Panc1 (cell line): ENCODE measurements around the gene USP16. TPM values are rescaled to one million over a fixed set of nuclear protein-coding genes. Genes with fewer than 3 reads are reported as not detected.

Experiments
- ATAC-seq: fragments of 200-7000 bp; cut with Tn5 transposase; 2 replicates; pipeline ENCODE4 v1.9.1; 2020; ENCODE audit warnings: mild to moderate bottlenecking, moderate library complexity
- Bru-seq: library from RNA; stranded (reverse); fragments of 400-500 nt; gene quantifications from one replicate; lab custom pipeline; 2021; lab: Mats Ljungman, UMichigan
- BruChase-seq, 2 experiments: library from RNA; stranded (reverse); fragments of 400-500 nt; gene quantifications; one replicate each; lab custom pipeline; 2021; lab: Mats Ljungman, UMichigan
- BruUV-seq: library from RNA; stranded (reverse); fragments of 400-500 nt; replicated peaks from 2 replicates; lab custom pipeline; 2021; lab: Mats Ljungman, UMichigan
- CTCF ChIA-PET: fragments of 300-600 bp; sonication (Branson Sonifier 250); formaldehyde crosslinking; loops from one replicate; lab custom pipeline; 2022; ENCODE audit warnings: antibody characterized with exemption; lab: Charles Lee
- POLR2A ChIA-PET: fragments of 300-600 bp; sonication (Branson Sonifier 250); formaldehyde crosslinking; loops from one replicate; lab custom pipeline; 2022; ENCODE audit warnings: antibody characterized with exemption; lab: Charles Lee
- DNase-seq: peaks from one replicate; pipeline ENCODE4 v3.0.0-alpha.2; 2010; ENCODE audit warnings: low read depth, low spot score
- H3K27ac ChIP-seq: 2 replicates; pipeline ENCODE4 v1.5.1; 2011; ENCODE audit warnings: mild to moderate bottlenecking, low read length, inconsistent platforms
- H3K27me3 ChIP-seq: fragments of 200-500 bp; sonication (Bioruptor generic); 2 replicates; pipeline ENCODE4 v1.6.0; 2014; ENCODE audit warnings: low read length, inconsistent platforms; ENCODE audit not compliant: control insufficient read depth, insufficient read depth
- H3K36me3 ChIP-seq: fragments of 200-500 bp; sonication (Bioruptor generic); 2 replicates; pipeline ENCODE4 v1.5.1; 2014; ENCODE audit warnings: inconsistent platforms, mild to moderate bottlenecking, low read length, moderate library complexity; ENCODE audit not compliant: control insufficient read depth, insufficient read depth
- H3K4me1 ChIP-seq: 2 replicates; pipeline ENCODE4 v1.5.1; 2011; ENCODE audit warnings: inconsistent platforms, mild to moderate bottlenecking, low read length, moderate library complexity; ENCODE audit not compliant: control insufficient read depth, insufficient read depth
- H3K4me3 ChIP-seq, 2 experiments: 2 replicates each; pipeline ENCODE4 v1.5.1; 2011 to 2012; ENCODE audit warnings: low read depth in 2 of 2, low read length in 2 of 2, mild to moderate bottlenecking in 2 of 2, inconsistent platforms in 1 of 2, moderate library complexity in 1 of 2
- H3K9me3 ChIP-seq: fragments of 200-500 bp; sonication (Bioruptor generic); 2 replicates; pipeline ENCODE4 v1.5.1; 2014; ENCODE audit warnings: low read depth, mild to moderate bottlenecking, inconsistent platforms, low read length, moderate library complexity; ENCODE audit not compliant: control insufficient read depth, insufficient read depth
- POLR2AphosphoS5 ChIP-seq: IDR thresholded peaks from 2 replicates; pipeline ENCODE4 v1.6.1; 2012; ENCODE audit warnings: mild to moderate bottlenecking, low read depth, low read length, moderate library complexity
- SIN3A ChIP-seq: IDR thresholded peaks from 2 replicates; pipeline ENCODE4 v1.6.1; 2012; ENCODE audit warnings: low read depth, mild to moderate bottlenecking, low read length, moderate library complexity, borderline replicate concordance; ENCODE audit not compliant: insufficient read depth
- TCF7L2 ChIP-seq: IDR thresholded peaks from 2 replicates; pipeline ENCODE4 v1.6.1; 2011; ENCODE audit warnings: mild to moderate bottlenecking, low read depth, low read length, inconsistent platforms
- in situ Hi-C: cut with HindIII; loops from 2 replicates; pipeline ENCODE4 v1.10.0; 2016; ENCODE audit warnings: low sequenced_read_pairs, low pct_unique_long_range_greater_than_20kb
- intact Hi-C: fragments of 100-400 bp; cut with micrococcal nuclease; formaldehyde crosslinking; loops from one replicate; pipeline ENCODE4 v1.10.0; 2022; ENCODE audit not compliant: unreplicated experiment
- long read RNA-seq: library from polyadenylated mRNA; unstranded; transcript quantifications from one replicate; pipeline ENCODE4 v2.0.0, GENCODE V29; 2021; ENCODE audit not compliant: unreplicated experiment
- polyA plus RNA-seq: library from polyadenylated mRNA; unstranded; fragments of >200 nt; gene quantifications from one replicate; pipeline ENCODE4 v1.2.1, GENCODE V29; 2012; ENCODE audit warnings: missing spikeins; ENCODE audit not compliant: insufficient read length
- total RNA-seq: library from RNA; stranded (reverse); gene quantifications from one replicate; pipeline ENCODE4 v1.2.1, GENCODE V29; 2021; ENCODE audit not compliant: unreplicated experiment
- TF ChIP-seq, protein P1 (sequence below): fragments of 450-650 bp; IDR thresholded peaks from 2 replicates; pipeline ENCODE4 v1.5.1; 2017; ENCODE audit warnings: mild to moderate bottlenecking
- TF ChIP-seq, protein P2 (sequence below), 2 experiments: IDR thresholded peaks; 2 replicates each; pipeline ENCODE4 v1.6.1; 2011 to 2012; ENCODE audit warnings: low read depth in 2 of 2, control low read depth in 1 of 2, low read length in 1 of 2, mild to moderate bottlenecking in 1 of 2, moderate library complexity in 1 of 2; ENCODE audit not compliant: insufficient read depth in 1 of 2

USP16 gene
- total RNA-seq (26.6 TPM), Bru-seq, nascent RNA (percentile 88 among the genes with signal in this experiment), BruChase-seq, experiment 1, labeled RNA remaining after a 2-hour chase (percentile 88 among the genes with signal in this experiment), BruChase-seq, experiment 2, labeled RNA remaining after a 6-hour chase (percentile 93 among the genes with signal in this experiment)
- 10.5 TPM for polyA plus RNA-seq
- long read RNA-seq, transcript USP16-206 (2 exons, 2,259 nt): major isoform, 5 of 30 reads
- long read RNA-seq, partial matches to known transcripts: 11 of 30 reads
- long read RNA-seq, other reads (novel, unspliced or antisense): 8 of 30 reads

DNA sequence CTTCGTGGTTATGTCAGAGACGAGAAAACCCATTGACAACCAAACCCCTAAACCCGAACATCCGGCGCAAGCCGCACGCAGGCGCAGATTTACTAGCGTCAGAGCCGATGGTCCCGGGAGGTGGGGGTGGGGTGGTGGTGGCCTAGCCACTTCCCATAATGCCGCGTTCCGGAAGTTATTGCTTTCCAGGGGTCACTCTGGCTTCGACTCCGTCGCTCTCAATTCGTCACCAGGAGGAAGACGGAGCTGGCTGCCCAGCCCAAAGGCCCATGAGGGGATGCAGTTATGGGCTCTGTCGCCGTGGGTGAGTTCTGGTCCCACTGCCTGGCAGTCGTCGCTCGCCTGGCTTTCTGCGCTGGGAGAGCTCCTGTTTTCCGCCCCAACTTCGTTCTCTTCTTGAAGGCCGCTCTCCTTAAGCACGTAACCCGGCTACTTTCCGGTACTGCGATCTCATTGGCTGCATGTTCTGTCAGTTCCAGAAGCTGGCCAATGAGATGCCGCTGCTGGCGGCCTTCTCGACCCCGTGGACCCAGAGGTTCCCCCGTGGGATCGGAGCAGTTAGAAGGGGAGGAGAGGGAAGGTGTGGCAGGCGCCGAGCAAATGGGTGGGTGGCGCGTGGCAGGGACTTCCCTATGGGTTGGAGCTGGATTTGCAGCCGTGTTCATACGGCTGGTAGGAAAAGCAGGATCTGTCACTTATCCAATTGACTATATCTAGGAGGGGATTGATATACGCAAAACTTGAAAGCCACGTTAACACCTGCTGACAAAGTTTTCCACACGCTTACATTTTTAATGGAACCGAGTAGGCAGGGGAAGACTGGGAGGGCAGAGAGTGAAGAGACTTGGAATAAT is at the start of gene USP16:
USP16 (plus strand) TSS at position 195 of the 854 bp plus-strand sequence. CDS start 3,246 bp downstream, outside the sequence.
- DNase-seq (peak; percentile 93), ATAC-seq (peak; percentile 99)
- POLR2A ChIA-PET: interaction anchor here (0.7 to 0.9 kb wide), 2 partner anchors 22 to 32 kb away, joined by 3 to 7 read pairs; partner anchors contain the start of gene LTN1
- no TSS peak for BruUV-seq
- Histone ChIP-seq H3K36me3 (peaks cover 2% of the 10 kb centered on the region; the same call in 1 of the 2 replicates), H3K27ac (peak within 1 kb of the TSS; percentile 92), H3K4me3 (peak within 1 kb of the TSS; percentile 92 to 97), H3K27me3 (no peaks in the 10 kb centered on the region), H3K4me1 (no peaks in the 10 kb centered on the region; the same call in 1 of the 2 replicates), H3K9me3 (no peaks in the 10 kb centered on the region)
- in situ Hi-C loops: no loop called here
- TF ChIP-seq POLR2AphosphoS5 (peak; percentile 83), SIN3A (0 out of 2 replicates have a peak, but pooled peaks have one; percentile 29), TCF7L2 (peak; percentile 19; the same call in 1 of the 2 replicates)
- TF ChIP-seq, protein P1, sequence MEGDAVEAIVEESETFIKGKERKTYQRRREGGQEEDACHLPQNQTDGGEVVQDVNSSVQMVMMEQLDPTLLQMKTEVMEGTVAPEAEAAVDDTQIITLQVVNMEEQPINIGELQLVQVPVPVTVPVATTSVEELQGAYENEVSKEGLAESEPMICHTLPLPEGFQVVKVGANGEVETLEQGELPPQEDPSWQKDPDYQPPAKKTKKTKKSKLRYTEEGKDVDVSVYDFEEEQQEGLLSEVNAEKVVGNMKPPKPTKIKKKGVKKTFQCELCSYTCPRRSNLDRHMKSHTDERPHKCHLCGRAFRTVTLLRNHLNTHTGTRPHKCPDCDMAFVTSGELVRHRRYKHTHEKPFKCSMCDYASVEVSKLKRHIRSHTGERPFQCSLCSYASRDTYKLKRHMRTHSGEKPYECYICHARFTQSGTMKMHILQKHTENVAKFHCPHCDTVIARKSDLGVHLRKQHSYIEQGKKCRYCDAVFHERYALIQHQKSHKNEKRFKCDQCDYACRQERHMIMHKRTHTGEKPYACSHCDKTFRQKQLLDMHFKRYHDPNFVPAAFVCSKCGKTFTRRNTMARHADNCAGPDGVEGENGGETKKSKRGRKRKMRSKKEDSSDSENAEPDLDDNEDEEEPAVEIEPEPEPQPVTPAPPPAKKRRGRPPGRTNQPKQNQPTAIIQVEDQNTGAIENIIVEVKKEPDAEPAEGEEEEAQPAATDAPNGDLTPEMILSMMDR: no peak
- CTCF ChIA-PET: no interaction called here
- intact Hi-C loops: no loop called here

DNA sequence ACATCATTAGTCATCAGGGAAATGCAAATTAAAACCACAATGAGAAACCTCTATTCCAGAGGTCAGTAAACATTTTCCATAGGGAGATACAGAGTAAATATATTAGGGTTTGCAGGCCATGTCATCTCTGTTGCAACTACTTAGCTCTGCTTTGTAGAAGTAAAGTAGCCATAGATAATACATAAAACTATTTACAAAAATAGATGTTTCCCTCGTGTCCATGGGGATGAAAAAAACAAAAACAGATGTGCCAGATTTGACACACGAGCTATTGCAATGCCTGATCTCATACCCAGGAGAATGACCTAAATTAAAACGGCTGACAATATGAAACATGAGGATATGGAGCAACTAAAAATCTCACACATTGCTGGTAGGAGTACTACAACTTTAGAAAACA is 49.1 kb upstream of the USP16 start:
- H3K27me3 ChIP-seq: no peaks in the 10 kb centered on the region
- ATAC-seq (no peak), DNase-seq (no peak)
- H3K9me3 ChIP-seq: no peaks in the 10 kb centered on the region
- no TSS peak for BruUV-seq
- H3K4me3 ChIP-seq: no peak overlapping the region
- H3K27ac ChIP-seq: no peak overlapping the region
- CTCF ChIA-PET: no interaction called here
- H3K4me1 ChIP-seq: no peaks in the 10 kb centered on the region
- H3K36me3 ChIP-seq: peaks cover 3% of the 10 kb centered on the region; the same call in 1 of the 2 replicates
- in situ Hi-C loops (no loop called here), intact Hi-C loops (no loop called here)
- TF ChIP-seq, protein P2, sequence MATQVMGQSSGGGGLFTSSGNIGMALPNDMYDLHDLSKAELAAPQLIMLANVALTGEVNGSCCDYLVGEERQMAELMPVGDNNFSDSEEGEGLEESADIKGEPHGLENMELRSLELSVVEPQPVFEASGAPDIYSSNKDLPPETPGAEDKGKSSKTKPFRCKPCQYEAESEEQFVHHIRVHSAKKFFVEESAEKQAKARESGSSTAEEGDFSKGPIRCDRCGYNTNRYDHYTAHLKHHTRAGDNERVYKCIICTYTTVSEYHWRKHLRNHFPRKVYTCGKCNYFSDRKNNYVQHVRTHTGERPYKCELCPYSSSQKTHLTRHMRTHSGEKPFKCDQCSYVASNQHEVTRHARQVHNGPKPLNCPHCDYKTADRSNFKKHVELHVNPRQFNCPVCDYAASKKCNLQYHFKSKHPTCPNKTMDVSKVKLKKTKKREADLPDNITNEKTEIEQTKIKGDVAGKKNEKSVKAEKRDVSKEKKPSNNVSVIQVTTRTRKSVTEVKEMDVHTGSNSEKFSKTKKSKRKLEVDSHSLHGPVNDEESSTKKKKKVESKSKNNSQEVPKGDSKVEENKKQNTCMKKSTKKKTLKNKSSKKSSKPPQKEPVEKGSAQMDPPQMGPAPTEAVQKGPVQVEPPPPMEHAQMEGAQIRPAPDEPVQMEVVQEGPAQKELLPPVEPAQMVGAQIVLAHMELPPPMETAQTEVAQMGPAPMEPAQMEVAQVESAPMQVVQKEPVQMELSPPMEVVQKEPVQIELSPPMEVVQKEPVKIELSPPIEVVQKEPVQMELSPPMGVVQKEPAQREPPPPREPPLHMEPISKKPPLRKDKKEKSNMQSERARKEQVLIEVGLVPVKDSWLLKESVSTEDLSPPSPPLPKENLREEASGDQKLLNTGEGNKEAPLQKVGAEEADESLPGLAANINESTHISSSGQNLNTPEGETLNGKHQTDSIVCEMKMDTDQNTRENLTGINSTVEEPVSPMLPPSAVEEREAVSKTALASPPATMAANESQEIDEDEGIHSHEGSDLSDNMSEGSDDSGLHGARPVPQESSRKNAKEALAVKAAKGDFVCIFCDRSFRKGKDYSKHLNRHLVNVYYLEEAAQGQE (IDR thresholded peaks at IDR 0.05; ENCODE audit: insufficient read depth in 1 of 2, low read depth in 2 of 2, low read length in 1 of 2): no peak
- TF ChIP-seq POLR2AphosphoS5: no peak
- TF ChIP-seq TCF7L2: no peak
- TF ChIP-seq, protein P1: no peak
- TF ChIP-seq SIN3A: no peak
- POLR2A ChIA-PET: no interaction called here
